ENCODE measurements around the gene SNX6. TPM values are rescaled to one million over a fixed set of nuclear protein-coding genes. Genes with fewer than 3 reads are reported as not detected.
"Not testable (repeated sequence)": the region's sequence is repeated elsewhere in the genome, so short reads cannot be mapped to it uniquely, and the experiment has no call there.

SNX6 gene
- total and polyA plus RNA-seq, 2 experiments from 2014 or later = 59.9 to 207 TPM

DNA sequence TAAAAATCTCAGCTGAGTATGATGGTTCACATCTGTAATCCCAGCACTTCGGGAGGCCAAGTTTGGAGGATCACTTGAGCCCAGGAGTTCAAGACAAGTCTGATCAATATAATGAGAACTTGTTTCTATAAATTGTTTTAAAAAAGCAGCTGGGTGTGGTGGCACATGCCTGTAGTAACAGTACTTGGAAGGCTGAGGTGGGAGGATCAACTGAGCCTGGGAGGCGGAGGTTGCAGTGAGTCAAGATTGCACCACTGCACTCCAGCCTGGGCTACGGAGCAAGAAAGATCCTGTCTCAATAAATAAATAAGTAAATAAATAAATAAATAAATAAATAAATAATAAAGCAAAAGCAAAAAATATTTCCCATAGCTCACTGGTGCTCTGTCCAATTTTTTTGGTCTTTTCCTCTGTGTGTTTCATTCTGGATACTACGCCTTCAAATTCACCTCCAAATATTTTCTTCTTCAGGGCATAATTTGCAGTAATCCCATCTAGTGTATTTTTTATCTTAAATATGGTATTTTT is 32.7 kb upstream of the SNX6 start:
- H3K4me3 ChIP-seq = no peak overlapping the region
- DNase-seq (ENCODE audit: low spot score) = no peak
- H3K27ac ChIP-seq = no peak overlapping the region
- H3K27me3 ChIP-seq = no peaks in the 10 kb centered on the region
- no peak overlapping the region for H2AFZ ChIP-seq
- no peaks in the 10 kb centered on the region for H3K36me3 ChIP-seq (replicated peaks; ENCODE audit: insufficient read depth, low read depth)
- no peaks in the 10 kb centered on the region for H3K9me2 ChIP-seq (replicated peaks; ENCODE audit: insufficient read depth)
- no peaks in the 10 kb centered on the region for H4K20me1 ChIP-seq (ENCODE audit: insufficient read depth, poor library complexity, severe bottlenecking)
- H3K79me2 ChIP-seq = no peaks in the 10 kb centered on the region
- no peaks in the 10 kb centered on the region for H3K4me1 ChIP-seq (ENCODE audit: insufficient read depth)
- WGBS (ENCODE audit: low lambda C conversion rate, missing lambda C conversion rate) = 88% methylated on average over 4 of the region's 4 CpGs
- no peaks in the 10 kb centered on the region for H3K9me3 ChIP-seq (ENCODE audit: low read depth)
- TF ChIP-seq, protein P1, sequence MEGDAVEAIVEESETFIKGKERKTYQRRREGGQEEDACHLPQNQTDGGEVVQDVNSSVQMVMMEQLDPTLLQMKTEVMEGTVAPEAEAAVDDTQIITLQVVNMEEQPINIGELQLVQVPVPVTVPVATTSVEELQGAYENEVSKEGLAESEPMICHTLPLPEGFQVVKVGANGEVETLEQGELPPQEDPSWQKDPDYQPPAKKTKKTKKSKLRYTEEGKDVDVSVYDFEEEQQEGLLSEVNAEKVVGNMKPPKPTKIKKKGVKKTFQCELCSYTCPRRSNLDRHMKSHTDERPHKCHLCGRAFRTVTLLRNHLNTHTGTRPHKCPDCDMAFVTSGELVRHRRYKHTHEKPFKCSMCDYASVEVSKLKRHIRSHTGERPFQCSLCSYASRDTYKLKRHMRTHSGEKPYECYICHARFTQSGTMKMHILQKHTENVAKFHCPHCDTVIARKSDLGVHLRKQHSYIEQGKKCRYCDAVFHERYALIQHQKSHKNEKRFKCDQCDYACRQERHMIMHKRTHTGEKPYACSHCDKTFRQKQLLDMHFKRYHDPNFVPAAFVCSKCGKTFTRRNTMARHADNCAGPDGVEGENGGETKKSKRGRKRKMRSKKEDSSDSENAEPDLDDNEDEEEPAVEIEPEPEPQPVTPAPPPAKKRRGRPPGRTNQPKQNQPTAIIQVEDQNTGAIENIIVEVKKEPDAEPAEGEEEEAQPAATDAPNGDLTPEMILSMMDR (IDR thresholded peaks at IDR 0.05; ENCODE audit: poor library complexity) = no peak
- TF ChIP-seq EZH2 (IDR thresholded peaks at IDR 0.05; ENCODE audit: borderline replicate concordance) (no peak), EZH2phosphoT487 (IDR thresholded peaks at IDR 0.05; ENCODE audit: low read depth, severe bottlenecking, unreplicated experiment) (no peak)
- no peak overlapping the region for H3K4me2 ChIP-seq

DNA sequence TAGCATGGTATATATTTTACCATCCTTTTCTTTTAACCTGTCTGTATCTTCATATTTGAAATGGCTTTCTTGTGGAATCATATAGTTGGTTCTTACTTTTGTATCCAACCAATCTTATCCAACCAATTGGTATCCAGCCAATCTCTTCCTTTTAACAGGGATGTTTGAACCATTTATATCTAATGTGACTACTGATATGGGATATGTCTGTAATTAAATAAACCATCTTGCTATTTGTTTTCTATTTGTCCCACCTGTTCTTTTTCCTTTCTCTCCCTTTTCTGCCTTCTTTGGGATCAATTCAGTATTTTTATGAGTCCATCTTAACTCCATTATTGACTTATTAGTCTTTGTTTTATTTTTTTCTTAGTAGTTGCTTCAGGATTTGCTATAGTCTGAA is 30.8 kb upstream of the SNX6 start:
- Histone ChIP-seq H2AFZ (no peak overlapping the region), H3K9me3 (ENCODE audit: low read depth) (no peaks in the 10 kb centered on the region), H3K79me2 (no peaks in the 10 kb centered on the region), H3K27me3 (no peaks in the 10 kb centered on the region), H3K9me2 (replicated peaks; ENCODE audit: insufficient read depth) (no peaks in the 10 kb centered on the region), H3K36me3 (replicated peaks; ENCODE audit: insufficient read depth, low read depth) (no peaks in the 10 kb centered on the region), H3K4me3 (no peak overlapping the region), H4K20me1 (ENCODE audit: insufficient read depth, poor library complexity, severe bottlenecking) (no peaks in the 10 kb centered on the region), H3K4me1 (ENCODE audit: insufficient read depth) (no peaks in the 10 kb centered on the region), H3K27ac (no peak overlapping the region), H3K4me2 (no peak overlapping the region)
- no peak for DNase-seq (ENCODE audit: low spot score)
- TF ChIP-seq EZH2phosphoT487 (IDR thresholded peaks at IDR 0.05; ENCODE audit: low read depth, severe bottlenecking, unreplicated experiment) (no peak), EZH2 (IDR thresholded peaks at IDR 0.05; ENCODE audit: borderline replicate concordance) (no peak)
- TF ChIP-seq, protein P1 (IDR thresholded peaks at IDR 0.05; ENCODE audit: poor library complexity) = no peak

DNA sequence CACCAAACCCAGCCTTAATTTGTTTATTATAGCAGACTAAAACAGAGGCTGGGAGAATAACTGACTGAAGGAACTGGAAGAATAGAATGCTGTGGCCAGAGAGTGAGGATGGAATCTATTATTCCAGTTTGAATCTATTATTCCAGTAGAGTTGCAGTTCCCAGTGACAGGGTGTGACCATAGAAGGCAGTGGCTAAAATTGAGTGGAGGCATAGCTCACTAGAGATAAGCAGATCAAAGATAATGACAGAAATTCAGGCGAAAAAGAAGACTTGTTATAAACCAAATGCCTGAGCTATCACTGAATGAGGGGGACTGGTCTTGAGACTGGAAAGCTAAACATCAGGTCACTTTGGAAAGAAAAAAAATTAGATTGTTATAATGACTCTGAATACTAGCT is 26.0 kb upstream of the SNX6 start:
- H3K4me3 ChIP-seq = no peak overlapping the region
- no peak for DNase-seq (ENCODE audit: low spot score)
- no peaks in the 10 kb centered on the region for H3K9me2 ChIP-seq (replicated peaks; ENCODE audit: insufficient read depth)
- no peaks in the 10 kb centered on the region for H3K36me3 ChIP-seq (replicated peaks; ENCODE audit: insufficient read depth, low read depth)
- H3K27me3 ChIP-seq = no peaks in the 10 kb centered on the region
- no peak overlapping the region for H3K4me2 ChIP-seq
- no peaks in the 10 kb centered on the region for H4K20me1 ChIP-seq (ENCODE audit: insufficient read depth, poor library complexity, severe bottlenecking)
- H3K9me3 ChIP-seq (ENCODE audit: low read depth) = no peaks in the 10 kb centered on the region
- H3K4me1 ChIP-seq (ENCODE audit: insufficient read depth) = no peaks in the 10 kb centered on the region
- H3K79me2 ChIP-seq = no peaks in the 10 kb centered on the region
- no peak overlapping the region for H2AFZ ChIP-seq
- TF ChIP-seq, protein P1 (IDR thresholded peaks at IDR 0.05; ENCODE audit: poor library complexity) = no peak
- TF ChIP-seq EZH2 (IDR thresholded peaks at IDR 0.05; ENCODE audit: borderline replicate concordance) (no peak), EZH2phosphoT487 (IDR thresholded peaks at IDR 0.05; ENCODE audit: low read depth, severe bottlenecking, unreplicated experiment) (no peak)
- WGBS (ENCODE audit: low lambda C conversion rate, missing lambda C conversion rate) = 58% methylated on average over 1 of the region's 1 CpG
- H3K27ac ChIP-seq = no peak overlapping the region

DNA sequence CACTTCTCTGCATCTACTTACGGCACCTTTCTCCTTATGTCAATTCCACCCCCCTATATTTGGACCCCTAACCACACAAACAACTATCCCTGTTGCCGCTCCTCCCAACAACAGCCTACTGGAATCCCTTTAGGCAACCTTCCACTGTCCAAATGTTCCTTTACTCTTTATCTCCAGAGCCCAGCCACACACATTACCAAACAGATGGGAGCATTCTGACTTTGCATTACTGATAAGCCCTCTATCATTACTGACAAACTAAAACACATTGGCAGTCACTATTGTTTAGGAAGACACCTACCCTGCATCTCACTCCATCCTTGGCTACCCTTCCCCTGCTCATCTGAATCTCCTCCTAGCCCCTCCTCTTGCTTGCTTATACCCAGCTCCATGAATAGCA is 23.1 kb upstream of the SNX6 start:
- not testable (repeated sequence) for H3K4me2 ChIP-seq; H2AFZ ChIP-seq; H3K36me3 ChIP-seq (replicated peaks; ENCODE audit: insufficient read depth, low read depth); H3K27me3 ChIP-seq; H3K27ac ChIP-seq; H3K79me2 ChIP-seq; H3K9me2 ChIP-seq (replicated peaks; ENCODE audit: insufficient read depth); H3K4me3 ChIP-seq; H3K9me3 ChIP-seq (ENCODE audit: low read depth); H4K20me1 ChIP-seq (ENCODE audit: insufficient read depth, poor library complexity, severe bottlenecking); DNase-seq (ENCODE audit: low spot score); H3K4me1 ChIP-seq (ENCODE audit: insufficient read depth)
- WGBS (ENCODE audit: low lambda C conversion rate, missing lambda C conversion rate) = 88% methylated on average over 2 of the region's 2 CpGs

DNA sequence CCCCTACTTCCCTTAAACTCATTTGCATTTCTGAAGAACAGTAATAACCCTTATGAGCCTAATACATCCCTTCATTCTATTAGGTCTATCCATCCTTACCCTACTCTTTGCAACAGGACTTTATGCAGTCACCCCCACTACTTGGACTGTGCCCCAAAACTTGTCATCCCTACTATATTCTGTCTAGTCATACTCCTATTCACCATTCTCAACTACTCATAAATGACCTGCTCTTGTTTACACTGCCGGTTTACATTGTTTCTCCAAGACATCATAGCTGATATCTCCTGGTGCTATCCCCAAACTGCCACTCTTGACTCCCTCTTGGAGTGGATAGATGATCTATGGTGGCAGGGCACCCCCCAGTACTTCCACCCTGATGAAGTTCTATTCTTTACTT is 22.4 kb upstream of the SNX6 start:
- not testable (repeated sequence) for H3K4me2 ChIP-seq; H3K4me3 ChIP-seq; H4K20me1 ChIP-seq (ENCODE audit: insufficient read depth, poor library complexity, severe bottlenecking); H3K79me2 ChIP-seq; H3K27me3 ChIP-seq; H3K9me3 ChIP-seq (ENCODE audit: low read depth); H3K36me3 ChIP-seq (replicated peaks; ENCODE audit: insufficient read depth, low read depth); H2AFZ ChIP-seq; DNase-seq (ENCODE audit: low spot score); H3K4me1 ChIP-seq (ENCODE audit: insufficient read depth); H3K27ac ChIP-seq; H3K9me2 ChIP-seq (replicated peaks; ENCODE audit: insufficient read depth)
- WGBS (ENCODE audit: low lambda C conversion rate, missing lambda C conversion rate) = 78% methylated on average over 1 of the region's 1 CpG
